Thoracic aorta (tissue), 2 donors: ENCODE results near the gene LAIR2. TPM values are rescaled to one million over a fixed set of nuclear protein-coding genes. Genes with fewer than 3 reads are reported as not detected.
"Not testable (repeated sequence)": the region's sequence is repeated elsewhere in the genome, so short reads cannot be mapped to it uniquely, and the experiment has no call there.

Experiments used
- ATAC-seq: fragments of 150-250 bp; one replicate; pipeline ENCODE4 v1.8.0; 2017; ENCODE audit warnings: low read depth; ENCODE audit not compliant: insufficient number of reproducible peaks, low FRiP score
- DNase-seq: peaks from one replicate; pipeline ENCODE4 v3.0.0-alpha.2; 2020; ENCODE audit warnings: low spot score
- H3K27ac ChIP-seq, 2 donors: fragments of 200-600 bp; sonication (generic); 1 replicate in 1 of 2; 2 replicates in 1 of 2; pipeline ENCODE4 v1.5.1; 2016; ENCODE audit warnings: mild to moderate bottlenecking in 2 of 2, moderate library complexity in 2 of 2
- H3K27me3 ChIP-seq: fragments of 200-600 bp; sonication (generic); replicated peaks from 2 replicates; pipeline ENCODE4 v1.6.0; 2016; ENCODE audit warnings: mild to moderate bottlenecking; ENCODE audit not compliant: insufficient read depth
- H3K36me3 ChIP-seq: fragments of 200-600 bp; sonication (generic); one replicate; pipeline ENCODE4 v1.5.1; 2016
- H3K4me1 ChIP-seq, 2 donors: fragments of 200-600 bp; sonication (generic); 1 replicate in 1 of 2; 2 replicates in 1 of 2; pipeline versions ENCODE4 v1.5.1 to v1.6.0; 2016; ENCODE audit warnings: low read depth in 2 of 2, mild to moderate bottlenecking in 1 of 2; ENCODE audit not compliant: control insufficient read depth in 1 of 2
- H3K4me3 ChIP-seq: fragments of 200-600 bp; sonication (generic); 2 replicates; pipeline ENCODE4 v1.5.1; 2016; ENCODE audit warnings: mild to moderate bottlenecking
- H3K9me3 ChIP-seq: fragments of 200-600 bp; sonication (generic); 2 replicates; pipeline ENCODE4 v1.5.1; 2016
- total RNA-seq, 2 donors: library from RNA; depleted of rRNA; stranded (reverse); fragments of >200 nt; gene quantifications; one replicate each; pipeline versions ENCODE4 v1.1.0 to v1.2.3, GENCODE V29; 2016
- TF ChIP-seq, protein P1 (sequence below): fragments of 200-600 bp; sonication (generic); IDR thresholded peaks from one replicate; pipeline ENCODE4 v1.5.1; 2019; ENCODE audit warnings: antibody characterized with exemption

Gene LAIR2
- total RNA-seq, 2 donors from 2014 or later, result not detected

- ATAC-seq (peak; percentile 82), DNase-seq (peak; percentile 100)
- peak within 1 kb of the TSS; percentile 96 to 97 for H3K27ac ChIP-seq
- peaks cover 9 to 23% of the 10 kb centered on the region in 2 donors for H3K4me1 ChIP-seq
- no peaks in the 10 kb centered on the region for H3K9me3 ChIP-seq
- H3K27me3 ChIP-seq, result no peaks in the 10 kb centered on the region
- peak within 1 kb of the TSS; percentile 75 for H3K4me3 ChIP-seq
- TF ChIP-seq, protein P1, sequence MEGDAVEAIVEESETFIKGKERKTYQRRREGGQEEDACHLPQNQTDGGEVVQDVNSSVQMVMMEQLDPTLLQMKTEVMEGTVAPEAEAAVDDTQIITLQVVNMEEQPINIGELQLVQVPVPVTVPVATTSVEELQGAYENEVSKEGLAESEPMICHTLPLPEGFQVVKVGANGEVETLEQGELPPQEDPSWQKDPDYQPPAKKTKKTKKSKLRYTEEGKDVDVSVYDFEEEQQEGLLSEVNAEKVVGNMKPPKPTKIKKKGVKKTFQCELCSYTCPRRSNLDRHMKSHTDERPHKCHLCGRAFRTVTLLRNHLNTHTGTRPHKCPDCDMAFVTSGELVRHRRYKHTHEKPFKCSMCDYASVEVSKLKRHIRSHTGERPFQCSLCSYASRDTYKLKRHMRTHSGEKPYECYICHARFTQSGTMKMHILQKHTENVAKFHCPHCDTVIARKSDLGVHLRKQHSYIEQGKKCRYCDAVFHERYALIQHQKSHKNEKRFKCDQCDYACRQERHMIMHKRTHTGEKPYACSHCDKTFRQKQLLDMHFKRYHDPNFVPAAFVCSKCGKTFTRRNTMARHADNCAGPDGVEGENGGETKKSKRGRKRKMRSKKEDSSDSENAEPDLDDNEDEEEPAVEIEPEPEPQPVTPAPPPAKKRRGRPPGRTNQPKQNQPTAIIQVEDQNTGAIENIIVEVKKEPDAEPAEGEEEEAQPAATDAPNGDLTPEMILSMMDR, result no peak
- H3K36me3 ChIP-seq, result peaks cover 35% of the 10 kb centered on the region
Observed at GRCh38 chr19:54463531-54464043, 39.0 kb upstream of the LAIR2 start, which contains the start of gene LENG9. Gene LENG9 (minus strand): TSS chr19:54463778. CDS start chr19:54463526, 252 bp downstream.

DNA sequence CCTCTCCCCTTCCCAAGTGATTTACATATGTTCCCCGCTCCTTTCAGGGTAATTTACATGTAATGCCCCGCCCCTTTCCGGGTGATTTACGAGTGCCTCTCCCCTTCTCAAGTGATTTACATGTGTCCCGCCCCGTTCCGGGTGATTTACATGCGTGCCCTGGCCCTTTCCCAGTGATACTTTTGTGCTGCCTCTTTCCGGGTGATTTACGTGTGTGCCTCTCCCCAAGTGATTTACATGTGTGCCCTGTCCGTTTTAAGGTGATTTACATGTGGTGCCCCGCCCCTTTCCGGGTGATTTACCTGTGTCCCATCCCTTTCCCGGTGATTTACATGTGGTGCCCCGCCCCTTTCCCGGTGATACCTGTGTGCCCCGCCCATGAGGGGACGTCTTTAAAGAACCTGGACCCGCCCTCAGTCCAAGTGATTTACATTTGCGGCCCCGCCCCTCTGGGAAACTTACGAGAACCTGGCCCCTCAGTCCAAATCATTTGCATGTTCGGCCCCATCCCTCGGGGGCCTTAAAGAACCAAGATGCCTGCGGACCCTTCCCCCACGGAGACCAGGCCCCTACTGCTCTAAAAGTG is 38.5 kb upstream of the LAIR2 start:
- peak; percentile 40 for ATAC-seq
- H3K36me3 ChIP-seq, result peaks cover 30% of the 10 kb centered on the region
- TF ChIP-seq, protein P1, result no peak
- H3K4me3 ChIP-seq, result peak overlapping the region; percentile 75
- H3K9me3 ChIP-seq, result no peaks in the 10 kb centered on the region
- no peaks in the 10 kb centered on the region for H3K27me3 ChIP-seq
- H3K4me1 ChIP-seq, result peaks cover 9 to 23% of the 10 kb centered on the region in 2 donors
- H3K27ac ChIP-seq, result peak overlapping the region; percentile 96 to 97
- peak; percentile 75 for DNase-seq

GRCh38 chr19:54464630-54465425 is 37.8 kb upstream of the LAIR2 start:
- Histone ChIP-seq H3K36me3 (peaks cover 23% of the 10 kb centered on the region), H3K9me3 (no peaks in the 10 kb centered on the region), H3K4me1 (peaks cover 9 to 24% of the 10 kb centered on the region in 2 donors), H3K27ac (peak overlapping the region; percentile 96 to 97), H3K27me3 (no peaks in the 10 kb centered on the region), H3K4me3 (peak overlapping the region; percentile 75)
- TF ChIP-seq, protein P1, result no peak
- peak; percentile 58 for ATAC-seq
- peak; percentile 74 for DNase-seq

DNA sequence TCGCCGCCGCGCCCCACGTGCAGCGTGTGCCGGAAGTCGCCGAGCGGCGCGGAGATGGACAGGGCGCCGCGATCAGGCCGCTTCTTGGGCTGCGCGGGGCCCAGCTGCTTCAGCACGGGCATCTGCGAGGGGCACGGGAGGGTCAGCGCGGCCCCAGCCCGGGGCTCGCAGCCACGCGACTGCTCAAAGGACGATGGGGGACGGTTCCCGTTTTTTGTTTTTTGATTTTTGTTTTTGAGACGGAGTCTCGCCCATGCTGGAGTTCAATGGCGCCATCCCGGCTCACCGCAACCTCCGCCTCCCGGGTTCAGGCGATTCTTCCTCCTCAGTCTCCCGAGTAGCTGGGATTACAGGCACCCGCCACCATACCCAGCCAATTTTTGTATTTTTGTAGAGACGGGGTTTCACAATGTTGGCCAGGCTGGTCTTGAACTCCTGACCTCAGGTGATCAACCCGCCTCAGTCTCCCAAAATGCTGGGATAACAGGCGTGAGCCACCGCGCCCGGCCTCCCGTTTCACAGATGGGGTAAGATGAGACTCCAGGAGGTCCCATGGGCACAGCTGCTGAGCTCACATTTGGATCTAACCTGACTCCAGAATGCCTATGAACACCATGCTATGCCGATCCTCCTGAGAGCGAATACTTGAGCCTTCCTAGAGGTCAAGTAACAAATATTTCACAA is 37.1 kb upstream of the LAIR2 start:
- TF ChIP-seq, protein P1, result no peak
- no peak for DNase-seq
- Histone ChIP-seq H3K4me3 (no peak overlapping the region), H3K27ac (no peak overlapping the region), H3K4me1 (peaks cover 9 to 31% of the 10 kb centered on the region in 2 donors), H3K27me3 (no peaks in the 10 kb centered on the region), H3K9me3 (no peaks in the 10 kb centered on the region), H3K36me3 (peaks cover 17% of the 10 kb centered on the region)
- no peak for ATAC-seq

DNA sequence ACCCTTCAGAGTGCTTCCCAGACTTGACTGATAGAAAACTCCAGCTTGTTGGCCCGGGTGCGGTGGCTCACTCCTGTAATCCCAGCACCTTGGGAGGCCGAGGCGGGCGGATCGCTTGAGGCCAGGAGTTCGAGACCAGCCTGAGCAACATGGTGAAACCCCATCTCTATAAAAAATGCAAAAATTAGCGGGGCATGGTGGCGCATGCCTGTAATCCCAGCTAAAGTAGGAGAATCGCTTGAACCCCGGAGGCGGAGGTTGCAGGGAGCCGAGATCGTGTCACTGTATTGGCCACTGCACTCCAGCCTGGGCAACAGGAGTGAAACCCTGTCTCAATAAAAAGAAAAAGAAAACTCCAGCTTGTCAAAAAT is 36.5 kb upstream of the LAIR2 start:
- not testable (repeated sequence) for H3K9me3 ChIP-seq, H3K27me3 ChIP-seq, H3K4me3 ChIP-seq, H3K27ac ChIP-seq, ATAC-seq, DNase-seq
- Histone ChIP-seq H3K4me1 (peaks cover 9 to 36% of the 10 kb centered on the region in 2 donors), H3K36me3 (peaks cover 12% of the 10 kb centered on the region)
